Esophagus squamous epithelium (tissue), 5 donors: ENCODE measurements around the gene WNK2. TPM values are rescaled to one million over a fixed set of nuclear protein-coding genes. Genes with fewer than 3 reads are reported as not detected.

ENCODE experiments used
- DNase-seq: peaks from one replicate; lab custom pipeline; 2025; lab: John Stamatoyannopoulos, UW
- H3K27ac ChIP-seq, 4 donors: fragments of 200-600 bp; sonication (generic); one replicate each; pipeline ENCODE4 v1.5.1; 2016 to 2019; ENCODE audit warnings: mild to moderate bottlenecking in 1 of 4
- H3K27me3 ChIP-seq, 4 donors: fragments of 200-600 bp; sonication (generic); 1 replicate in 3 of 4; 2 replicates in 1 of 4; pipeline versions ENCODE4 v1.5.1 to v1.6.0; 2017 to 2021; ENCODE audit warnings: antibody characterized with exemption in 1 of 4
- H3K36me3 ChIP-seq, 3 donors: fragments of 200-600 bp; sonication (generic); one replicate each; pipeline ENCODE4 v1.5.1; 2016 to 2019
- H3K4me1 ChIP-seq, 3 donors: fragments of 200-600 bp; sonication (generic); one replicate each; pipeline ENCODE4 v1.5.1; 2017 to 2019
- H3K4me3 ChIP-seq, 4 donors: fragments of 200-600 bp; sonication (generic); 1 replicate in 3 of 4; 2 replicates in 1 of 4; pipeline ENCODE4 v1.5.1; 2016 to 2019; ENCODE audit warnings: mild to moderate bottlenecking in 2 of 4, moderate library complexity in 1 of 4
- H3K9me3 ChIP-seq, 3 donors: fragments of 200-600 bp; sonication (generic); one replicate each; pipeline ENCODE4 v1.5.1; 2016 to 2019
- CTCF ChIP-seq, 6 experiments: fragments of 450-650 bp in 4 of 6; fragments of 200-600 bp in 2 of 6; sonication (generic) in 2 of 6; IDR thresholded peaks; one replicate each; pipeline ENCODE4 v1.5.1; 2016 to 2019; ENCODE audit warnings: antibody characterized with exemption in 6 of 6, mild to moderate bottlenecking in 4 of 6, moderate library complexity in 4 of 6
- POLR2A ChIP-seq, 4 donors: fragments of 450-650 bp; IDR thresholded peaks; one replicate each; pipeline ENCODE4 v1.6.1; 2017; ENCODE audit warnings: antibody characterized with exemption in 4 of 4, mild to moderate bottlenecking in 4 of 4, moderate library complexity in 3 of 4
- WGBS, 2 donors: methylation state at CpG; one replicate each; pipeline ENCODE4 v1.1.5; 2018; 5-methylcytosine and 5-hydroxymethylcytosine counted together
- intact Hi-C: fragments of 100-400 bp; cut with DNase I; formaldehyde crosslinking; loops from one replicate; pipeline ENCODE4 v1.15.0; 2022
- total RNA-seq, 4 donors: library from RNA; depleted of rRNA; stranded (reverse); fragments of >200 nt; gene quantifications; one replicate each; pipeline ENCODE4 v1.1.0, GENCODE V29; 2016
- donor health status: DM: yes; HTN: yes; CAD: no.

Gene WNK2
- total RNA-seq, 4 donors from 2014 or later = 0.40 to 8.8 (median 5.2) TPM

- Histone ChIP-seq H3K27ac (no peak overlapping the region), H3K27me3 (no peaks in the 10 kb centered on the region), H3K4me3 (no peak overlapping the region), H3K4me1 (peaks cover 9 to 23% (median 14%) of the 10 kb centered on the region in 3 donors), H3K36me3 (no peaks in the 10 kb centered on the region), H3K9me3 (no peaks in the 10 kb centered on the region)
- WGBS, 2 donors = 66 to 69% methylated on average over 2 of the region's 2 CpGs
- no peak for DNase-seq
- TF ChIP-seq CTCF (IDR thresholded peaks at IDR 0.05) = no peak
- TF ChIP-seq POLR2A (IDR thresholded peaks at IDR 0.05) = no peak
- intact Hi-C loops = no loop called here
Measured at GRCh38 chr9:93147632-93148031, 36.3 kb upstream of the WNK2 start.

- 83% methylated on average over 1 of the region's 2 CpGs; no CpG with 5 or more reads in 1 of the 2 donors for WGBS, 2 donors
- Histone ChIP-seq H3K9me3 (no peaks in the 10 kb centered on the region), H3K4me3 (no peak overlapping the region), H3K4me1 (peaks cover 9 to 12% (median 9%) of the 10 kb centered on the region in 3 donors), H3K27me3 (no peaks in the 10 kb centered on the region), H3K36me3 (no peaks in the 10 kb centered on the region), H3K27ac (no peak overlapping the region)
- TF ChIP-seq POLR2A (IDR thresholded peaks at IDR 0.05) = no peak
- no peak for TF ChIP-seq CTCF (IDR thresholded peaks at IDR 0.05)
- intact Hi-C loops = no loop called here
- no peak for DNase-seq
Measured at GRCh38 chr9:93148721-93149120, 35.2 kb upstream of the WNK2 start.

- Histone ChIP-seq H3K27me3 (no peaks in the 10 kb centered on the region), H3K36me3 (no peaks in the 10 kb centered on the region), H3K4me1 (peaks cover 2 to 6% (median 3%) of the 10 kb centered on the region in 3 donors), H3K27ac (peak overlapping the region in 1 of 4 donors; percentile 26), H3K9me3 (no peaks in the 10 kb centered on the region), H3K4me3 (no peak overlapping the region)
- no peak for DNase-seq
- 6 to 25% methylated on average over 1 of the region's 1 CpG for WGBS, 2 donors
- TF ChIP-seq CTCF (IDR thresholded peaks at IDR 0.05) = no peak
- no peak for TF ChIP-seq POLR2A (IDR thresholded peaks at IDR 0.05)
- intact Hi-C loops = no loop called here
Measured at GRCh38 chr9:93149361-93149760, 34.6 kb upstream of the WNK2 start.

- intact Hi-C loops = no loop called here
- TF ChIP-seq POLR2A (IDR thresholded peaks at IDR 0.05) = no peak
- no peak for TF ChIP-seq CTCF (IDR thresholded peaks at IDR 0.05)
- no peaks in the 10 kb centered on the region for H3K36me3 ChIP-seq
- no peaks in the 10 kb centered on the region for H3K27me3 ChIP-seq
- H3K4me3 ChIP-seq = no peak overlapping the region
- no peak for DNase-seq
- no peaks in the 10 kb centered on the region for H3K4me1 ChIP-seq
- no peak overlapping the region for H3K27ac ChIP-seq
- no peaks in the 10 kb centered on the region for H3K9me3 ChIP-seq
- 81% methylated on average over 6 to 10 of the region's 10 CpGs for WGBS, 2 donors
Measured at GRCh38 chr9:93151097-93151784, 32.7 kb upstream of the WNK2 start.

GRCh38 chr9:93154293-93154903, 29.5 kb upstream of the WNK2 start:
- no peak for TF ChIP-seq POLR2A (IDR thresholded peaks at IDR 0.05)
- peak in 4 of 6 experiments; percentile 35 to 50 (median 39) for TF ChIP-seq CTCF (IDR thresholded peaks at IDR 0.05)
- H3K4me1 ChIP-seq = no peaks in the 10 kb centered on the region
- intact Hi-C loops = no loop called here
- no peaks in the 10 kb centered on the region for H3K36me3 ChIP-seq
- DNase-seq = no peak
- no peaks in the 10 kb centered on the region for H3K9me3 ChIP-seq
- H3K4me3 ChIP-seq = no peak overlapping the region
- WGBS, 2 donors = 76 to 84% methylated on average over 9 to 13 of the region's 14 CpGs
- no peaks in the 10 kb centered on the region for H3K27me3 ChIP-seq
- H3K27ac ChIP-seq = no peak overlapping the region
